Neural crest cell (in vitro differentiated cells): ENCODE measurements around the gene OR1D5. TPM values are rescaled to one million over a fixed set of nuclear protein-coding genes. Genes with fewer than 3 reads are reported as not detected.

Experiments
- DNase-seq: peaks from one replicate; pipeline ENCODE4 v3.0.0; 2021; ENCODE audit warnings: low read depth, mixed read lengths, low spot score
- H3K27ac Mint-ChIP-seq: one replicate; pipeline ENCODE4 v1.8.0; 2021; ENCODE audit warnings: mild to moderate bottlenecking, mixed read lengths; ENCODE audit not compliant: unreplicated experiment
- H3K27me3 Mint-ChIP-seq: 2 replicates; pipeline ENCODE4 v1.8.0; 2021; ENCODE audit warnings: low read depth, mild to moderate bottlenecking, mixed read lengths
- H3K36me3 Mint-ChIP-seq: 2 replicates; pipeline ENCODE4 v1.8.0; 2021; ENCODE audit warnings: low read depth, mild to moderate bottlenecking, mixed read lengths
- H3K4me1 Mint-ChIP-seq: 2 replicates; pipeline ENCODE4 v1.8.0; 2021; ENCODE audit warnings: mixed read lengths
- H3K4me3 Mint-ChIP-seq: one replicate; pipeline ENCODE4 v1.8.0; 2021; ENCODE audit warnings: mild to moderate bottlenecking, mixed read lengths
- H3K9me3 Mint-ChIP-seq: 2 replicates; pipeline ENCODE4 v1.8.0; 2021; ENCODE audit warnings: mixed read lengths
- CTCF ChIP-seq: fragments of 200-600 bp; sonication (generic); conservative IDR thresholded peaks from 2 replicates; pipeline ENCODE4 v1.5.0; 2021; ENCODE audit warnings: antibody characterized with exemption, mild to moderate bottlenecking
- total RNA-seq: library from RNA; stranded (reverse); gene quantifications from 2 replicates; pipeline ENCODE4 v1.2.1, GENCODE V29; 2021

The OR1D5 gene
- total RNA-seq, 1 donor from 2014 or later: not detected

- Mint-ChIP-seq H3K27ac (no peak overlapping the region), H3K36me3 (no peaks in the 10 kb centered on the region), H3K9me3 (no peaks in the 10 kb centered on the region), H3K4me1 (no peaks in the 10 kb centered on the region), H3K4me3 (no peak overlapping the region), H3K27me3 (peaks cover 27% of the 10 kb centered on the region)
- TF ChIP-seq CTCF: no peak
- DNase-seq: no peak
Measured at GRCh38 chr17:3037259-3037658, 26.1 kb downstream of the OR1D5 start.

DNA sequence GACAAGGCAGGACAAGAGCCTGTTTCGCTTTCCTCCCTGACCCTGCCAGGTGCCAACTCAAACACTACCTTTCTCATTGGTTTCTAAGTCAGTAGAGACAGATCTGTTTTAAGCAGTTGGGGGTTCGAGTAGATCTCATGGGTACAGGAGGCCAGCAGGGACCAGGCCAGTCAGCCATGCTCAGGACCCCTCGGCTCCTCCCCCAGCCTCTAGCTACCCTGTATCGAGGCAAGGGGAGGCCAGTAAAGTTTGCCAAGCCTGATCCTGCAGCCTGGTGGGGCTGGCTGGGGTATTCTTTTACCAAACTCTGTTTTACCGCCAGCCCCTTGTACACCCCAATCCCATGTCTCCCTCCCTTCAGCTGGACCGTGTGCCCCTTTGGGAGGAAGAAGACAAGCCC lies 26.6 kb downstream of the OR1D5 start:
- no peak overlapping the region for H3K27ac Mint-ChIP-seq
- no peak for DNase-seq
- H3K9me3 Mint-ChIP-seq: no peaks in the 10 kb centered on the region
- H3K4me3 Mint-ChIP-seq: no peak overlapping the region
- no peaks in the 10 kb centered on the region for H3K4me1 Mint-ChIP-seq
- no peak for TF ChIP-seq CTCF
- H3K27me3 Mint-ChIP-seq: peaks cover 23% of the 10 kb centered on the region
- no peaks in the 10 kb centered on the region for H3K36me3 Mint-ChIP-seq

- peak overlapping the region; percentile 68 for H3K27ac Mint-ChIP-seq
- no peaks in the 10 kb centered on the region for H3K4me1 Mint-ChIP-seq
- TF ChIP-seq CTCF: no peak
- H3K27me3 Mint-ChIP-seq: peaks cover 16% of the 10 kb centered on the region
- no peak overlapping the region for H3K4me3 Mint-ChIP-seq
- no peaks in the 10 kb centered on the region for H3K36me3 Mint-ChIP-seq
- DNase-seq: no peak
- no peaks in the 10 kb centered on the region for H3K9me3 Mint-ChIP-seq
Measured at GRCh38 chr17:3035968-3036280, 27.5 kb downstream of the OR1D5 start.

- TF ChIP-seq CTCF: no peak
- peak overlapping the region; percentile 68 for H3K27ac Mint-ChIP-seq
- H3K9me3 Mint-ChIP-seq: no peaks in the 10 kb centered on the region
- no peaks in the 10 kb centered on the region for H3K36me3 Mint-ChIP-seq
- H3K4me3 Mint-ChIP-seq: no peak overlapping the region
- H3K4me1 Mint-ChIP-seq: no peaks in the 10 kb centered on the region
- no peak for DNase-seq
- peaks cover 15% of the 10 kb centered on the region for H3K27me3 Mint-ChIP-seq
Measured at GRCh38 chr17:3035256-3035967, 28.0 kb downstream of the OR1D5 start.

DNA sequence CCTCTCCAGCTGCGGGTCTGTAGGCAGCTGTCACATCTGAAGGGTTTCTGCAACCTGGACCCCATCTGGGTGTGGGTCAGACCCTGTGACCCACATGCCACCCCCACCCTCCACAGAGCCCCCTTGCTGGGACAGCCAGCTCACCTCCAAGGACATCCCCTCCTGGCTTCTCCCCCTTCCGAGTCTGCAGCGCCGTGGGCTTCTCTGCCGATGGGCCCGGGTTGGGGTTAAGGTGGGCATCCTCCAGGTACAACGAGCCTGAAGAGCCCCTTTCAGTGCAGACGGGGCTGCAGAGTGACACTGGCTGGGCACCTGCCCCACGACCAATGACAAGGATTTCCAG lies 28.9 kb downstream of the OR1D5 start:
- Mint-ChIP-seq H3K27me3 (peaks cover 10% of the 10 kb centered on the region), H3K9me3 (no peaks in the 10 kb centered on the region), H3K36me3 (no peaks in the 10 kb centered on the region), H3K4me1 (no peaks in the 10 kb centered on the region), H3K4me3 (no peak overlapping the region), H3K27ac (no peak overlapping the region)
- no peak for DNase-seq
- TF ChIP-seq CTCF: no peak
